Testis (tissue), 3 donors: ENCODE data around the gene SCGB1A1. TPM values are rescaled to one million over a fixed set of nuclear protein-coding genes. Genes with fewer than 3 reads are reported as not detected.

Source experiments
- DNase-seq: peaks from one replicate; pipeline ENCODE4 v3.0.0-alpha.2; 2019
- H3K27ac ChIP-seq, 2 donors: fragments of 200-600 bp; sonication (generic); one replicate each; pipeline ENCODE4 v1.5.1; 2019
- H3K27me3 ChIP-seq: fragments of 200-600 bp; sonication (generic); one replicate; pipeline ENCODE4 v1.5.1; 2019
- H3K36me3 ChIP-seq: fragments of 200-600 bp; sonication (generic); one replicate; pipeline ENCODE4 v1.5.1; 2017; ENCODE audit warnings: low read depth; ENCODE audit errors: missing control alignments
- H3K4me1 ChIP-seq: fragments of 200-600 bp; sonication (generic); one replicate; pipeline ENCODE4 v1.5.1; 2019
- H3K4me3 ChIP-seq, 2 donors: fragments of 200-600 bp; sonication (generic); one replicate each; pipeline ENCODE4 v1.5.1; 2017 to 2019
- H3K9me3 ChIP-seq: fragments of 200-600 bp; sonication (generic); one replicate; pipeline ENCODE4 v1.5.1; 2017
- POLR2A ChIP-seq: fragments of 450-650 bp; IDR thresholded peaks from one replicate; pipeline ENCODE4 v1.6.1; 2017; ENCODE audit warnings: antibody characterized with exemption, mild to moderate bottlenecking, moderate library complexity
- WGBS, 2 donors: methylation state at CpG; one replicate each; pipeline ENCODE4 v1.1.5; 2018; 5-methylcytosine and 5-hydroxymethylcytosine counted together
- intact Hi-C: fragments of 100-400 bp; cut with DNase I; formaldehyde crosslinking; loops from one replicate; pipeline ENCODE4 v1.15.1; 2023; ENCODE audit warnings: low total_unique reads
- polyA plus RNA-seq: library from polyadenylated mRNA; stranded (reverse); fragments of 350-450 nt; fragmentation: Illumina TruSeq; extraction: RNeasy Lipid Tissue Mini Kit (QIAGEN cat#74804); gene quantifications from one replicate; pipeline ENCODE4 v1.2.3, GENCODE V29; 2014; ENCODE audit warnings: low read depth, low replicate concordance; ENCODE audit not compliant: insufficient read depth
- total RNA-seq, 2 donors: library from RNA; depleted of rRNA; stranded (reverse); fragments of >200 nt; gene quantifications; one replicate each; pipeline ENCODE4 v1.2.3, GENCODE V29; 2016
- TF ChIP-seq, protein P1 (sequence below), 3 experiments: fragments of 450-650 bp in 2 of 3; fragments of 200-600 bp in 1 of 3; sonication (generic) in 1 of 3; IDR thresholded peaks; one replicate each; pipeline ENCODE4 v1.5.1; 2016 to 2019; ENCODE audit warnings: antibody characterized with exemption in 3 of 3, mild to moderate bottlenecking in 2 of 3, moderate library complexity in 1 of 3

SCGB1A1 gene
- total and polyA plus RNA-seq, 3 donors from 2014 or later = not detected

DNA sequence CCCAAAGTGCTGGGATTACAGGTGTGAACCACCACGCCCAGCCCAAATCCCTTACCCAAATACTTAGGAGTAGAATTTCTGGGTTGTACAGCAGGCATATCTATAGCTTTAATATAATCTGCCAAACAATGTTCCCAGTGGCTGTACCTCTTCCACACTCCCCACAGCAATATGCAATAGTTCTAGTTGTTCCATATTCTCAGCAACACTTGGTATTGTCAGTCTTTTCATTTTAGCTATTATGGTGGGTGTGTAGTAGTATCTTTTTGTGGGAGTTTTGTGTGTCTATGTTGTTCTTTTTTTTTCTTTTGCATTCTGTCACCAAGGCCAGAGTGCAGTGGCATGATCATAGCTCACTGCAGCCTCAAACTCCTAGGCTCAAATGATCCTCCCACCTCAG lies 18.8 kb downstream of the SCGB1A1 start:
- intact Hi-C loops = no loop called here
- Histone ChIP-seq H3K36me3 (no peaks in the 10 kb centered on the region), H3K4me1 (peaks cover 46% of the 10 kb centered on the region), H3K27me3 (no peaks in the 10 kb centered on the region), H3K9me3 (no peaks in the 10 kb centered on the region), H3K27ac (no peak overlapping the region), H3K4me3 (no peak overlapping the region)
- TF ChIP-seq, protein P1, sequence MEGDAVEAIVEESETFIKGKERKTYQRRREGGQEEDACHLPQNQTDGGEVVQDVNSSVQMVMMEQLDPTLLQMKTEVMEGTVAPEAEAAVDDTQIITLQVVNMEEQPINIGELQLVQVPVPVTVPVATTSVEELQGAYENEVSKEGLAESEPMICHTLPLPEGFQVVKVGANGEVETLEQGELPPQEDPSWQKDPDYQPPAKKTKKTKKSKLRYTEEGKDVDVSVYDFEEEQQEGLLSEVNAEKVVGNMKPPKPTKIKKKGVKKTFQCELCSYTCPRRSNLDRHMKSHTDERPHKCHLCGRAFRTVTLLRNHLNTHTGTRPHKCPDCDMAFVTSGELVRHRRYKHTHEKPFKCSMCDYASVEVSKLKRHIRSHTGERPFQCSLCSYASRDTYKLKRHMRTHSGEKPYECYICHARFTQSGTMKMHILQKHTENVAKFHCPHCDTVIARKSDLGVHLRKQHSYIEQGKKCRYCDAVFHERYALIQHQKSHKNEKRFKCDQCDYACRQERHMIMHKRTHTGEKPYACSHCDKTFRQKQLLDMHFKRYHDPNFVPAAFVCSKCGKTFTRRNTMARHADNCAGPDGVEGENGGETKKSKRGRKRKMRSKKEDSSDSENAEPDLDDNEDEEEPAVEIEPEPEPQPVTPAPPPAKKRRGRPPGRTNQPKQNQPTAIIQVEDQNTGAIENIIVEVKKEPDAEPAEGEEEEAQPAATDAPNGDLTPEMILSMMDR (IDR thresholded peaks at IDR 0.05) = no peak
- no peak for TF ChIP-seq POLR2A
- WGBS, 2 donors = 43 to 95% methylated on average over 1 of the region's 1 CpG
- DNase-seq = no peak

DNA sequence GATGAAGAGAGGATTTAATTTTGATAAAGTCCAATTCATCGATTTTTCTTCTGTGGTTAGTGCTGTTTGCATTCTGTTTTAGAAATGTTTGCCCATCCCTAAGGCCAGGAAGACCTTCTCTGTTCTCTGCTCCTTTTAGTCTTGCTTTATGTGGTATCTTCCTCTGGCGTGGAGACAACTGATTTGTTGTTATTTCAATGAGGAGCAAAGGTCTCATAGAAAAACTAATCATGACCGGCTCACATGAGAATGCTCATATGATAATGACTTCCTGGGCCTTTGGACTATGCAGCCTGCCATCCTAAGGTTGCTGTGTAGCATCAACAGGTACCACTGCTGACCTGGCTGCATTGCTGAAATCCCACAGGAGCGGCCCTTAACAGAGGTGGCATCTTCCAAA lies 19.8 kb downstream of the SCGB1A1 start:
- H3K4me1 ChIP-seq = peaks cover 37% of the 10 kb centered on the region
- intact Hi-C loops = no loop called here
- 75 to 76% methylated on average over 4 of the region's 4 CpGs for WGBS, 2 donors

GRCh38 chr11:62439785-62440602 lies 21.2 kb downstream of the SCGB1A1 start:
- no peak for DNase-seq
- Histone ChIP-seq H3K27me3 (no peaks in the 10 kb centered on the region), H3K27ac (peak overlapping the region; percentile 55 to 83), H3K4me1 (peaks cover 40% of the 10 kb centered on the region), H3K9me3 (no peaks in the 10 kb centered on the region), H3K36me3 (no peaks in the 10 kb centered on the region), H3K4me3 (no peak overlapping the region)
- TF ChIP-seq, protein P1 (IDR thresholded peaks at IDR 0.05) = no peak
- no peak for TF ChIP-seq POLR2A
- 43 to 50% methylated on average over 23 of the region's 23 CpGs for WGBS, 2 donors
- intact Hi-C loops = no loop called here

More for the DNA sequence above, 19.8 kb downstream of the SCGB1A1 start:
- H3K4me3 ChIP-seq = no peak overlapping the region
- H3K36me3 ChIP-seq = no peaks in the 10 kb centered on the region
- no peak overlapping the region for H3K27ac ChIP-seq
- H3K9me3 ChIP-seq = no peaks in the 10 kb centered on the region
- TF ChIP-seq, protein P1 (IDR thresholded peaks at IDR 0.05) = no peak
- no peak for TF ChIP-seq POLR2A
- DNase-seq = no peak
- no peaks in the 10 kb centered on the region for H3K27me3 ChIP-seq

GRCh38 chr11:62443390-62444235 lies 24.8 kb downstream of the SCGB1A1 start:
- Histone ChIP-seq H3K36me3 (no peaks in the 10 kb centered on the region), H3K4me1 (peaks cover 36% of the 10 kb centered on the region), H3K27ac (peak overlapping the region; percentile 40 to 80), H3K27me3 (no peaks in the 10 kb centered on the region), H3K9me3 (no peaks in the 10 kb centered on the region), H3K4me3 (peak overlapping the region in 1 of 2 donors; percentile 27)
- no peak for DNase-seq
- WGBS, 2 donors = 64 to 74% methylated on average over 17 of the region's 17 CpGs
- no peak for TF ChIP-seq POLR2A
- TF ChIP-seq, protein P1 (IDR thresholded peaks at IDR 0.05) = no peak
- intact Hi-C loops = no loop called here
